Kasumi-1 (cell line): ENCODE measurements around the gene CUL4A.
A peak's percentile ranks its signal among the peaks of the same experiment; 100 is the strongest.
"Not testable (repeated sequence)": the region's sequence is repeated elsewhere in the genome, so short reads cannot be mapped to it uniquely, and the experiment has no call there.

Experiments used
- DNase-seq, 2 experiments: peaks; one replicate each; lab custom pipeline; 2025; lab: John Stamatoyannopoulos, UW

CUL4A gene

GRCh38 chr13:113209336-113209758 lies at the start of gene CUL4A:
CUL4A (plus strand) TSS chr13:113209613; CDS start chr13:113209628, 15 bp downstream.
- peak; percentile 35 to 54 for DNase-seq

GRCh38 chr13:113159701-113160100 lies 49.7 kb upstream of the CUL4A start:
- DNase-seq = no peak

- no peak for DNase-seq
These were observed 48.4 kb upstream of the CUL4A start for GRCh38 chr13:113160983-113161382.

- no peak for DNase-seq
These were observed 48.0 kb upstream of the CUL4A start for GRCh38 chr13:113161433-113161832.

- DNase-seq = not testable (repeated sequence)
These were observed 47.4 kb upstream of the CUL4A start for GRCh38 chr13:113161975-113162374.

GRCh38 chr13:113162783-113163685 lies 46.4 kb upstream of the CUL4A start:
- DNase-seq = no peak

- no peak for DNase-seq
These were observed 44.9 kb upstream of the CUL4A start for GRCh38 chr13:113164492-113164891.

GRCh38 chr13:113166266-113166665 lies 43.1 kb upstream of the CUL4A start:
- DNase-seq = no peak

GRCh38 chr13:113166681-113167080 lies 42.7 kb upstream of the CUL4A start:
- DNase-seq = no peak

GRCh38 chr13:113167155-113167554 lies 42.3 kb upstream of the CUL4A start:
- no peak for DNase-seq

GRCh38 chr13:113167575-113167974 lies 41.8 kb upstream of the CUL4A start:
- DNase-seq = no peak

GRCh38 chr13:113168211-113168610 lies 41.2 kb upstream of the CUL4A start:
- DNase-seq = no peak

- DNase-seq = no peak
These were observed 39.8 kb upstream of the CUL4A start for GRCh38 chr13:113169277-113170272.

GRCh38 chr13:113170511-113170910 lies 38.9 kb upstream of the CUL4A start:
- DNase-seq = no peak

- no peak for DNase-seq
These were observed 37.9 kb upstream of the CUL4A start for GRCh38 chr13:113171250-113172125.

GRCh38 chr13:113172419-113172926 lies 36.9 kb upstream of the CUL4A start:
- no peak for DNase-seq

GRCh38 chr13:113176280-113176679 lies 33.1 kb upstream of the CUL4A start:
- peak in 1 of 2 experiments; percentile 18 for DNase-seq

GRCh38 chr13:113176822-113177221 lies 32.6 kb upstream of the CUL4A start:
- DNase-seq = no peak

- no peak for DNase-seq
These were observed 31.1 kb upstream of the CUL4A start for GRCh38 chr13:113178070-113178895.

GRCh38 chr13:113178896-113179167 lies 30.6 kb upstream of the CUL4A start:
- no peak for DNase-seq
